T follicular helper cell (primary cell): Measurements from ENCODE around the gene COL9A3.

Source experiments
- DNase-seq: peaks from one replicate; pipeline ENCODE4 v3.0.0-alpha.2; 2020; ENCODE audit warnings: low read depth

COL9A3 gene

DNA sequence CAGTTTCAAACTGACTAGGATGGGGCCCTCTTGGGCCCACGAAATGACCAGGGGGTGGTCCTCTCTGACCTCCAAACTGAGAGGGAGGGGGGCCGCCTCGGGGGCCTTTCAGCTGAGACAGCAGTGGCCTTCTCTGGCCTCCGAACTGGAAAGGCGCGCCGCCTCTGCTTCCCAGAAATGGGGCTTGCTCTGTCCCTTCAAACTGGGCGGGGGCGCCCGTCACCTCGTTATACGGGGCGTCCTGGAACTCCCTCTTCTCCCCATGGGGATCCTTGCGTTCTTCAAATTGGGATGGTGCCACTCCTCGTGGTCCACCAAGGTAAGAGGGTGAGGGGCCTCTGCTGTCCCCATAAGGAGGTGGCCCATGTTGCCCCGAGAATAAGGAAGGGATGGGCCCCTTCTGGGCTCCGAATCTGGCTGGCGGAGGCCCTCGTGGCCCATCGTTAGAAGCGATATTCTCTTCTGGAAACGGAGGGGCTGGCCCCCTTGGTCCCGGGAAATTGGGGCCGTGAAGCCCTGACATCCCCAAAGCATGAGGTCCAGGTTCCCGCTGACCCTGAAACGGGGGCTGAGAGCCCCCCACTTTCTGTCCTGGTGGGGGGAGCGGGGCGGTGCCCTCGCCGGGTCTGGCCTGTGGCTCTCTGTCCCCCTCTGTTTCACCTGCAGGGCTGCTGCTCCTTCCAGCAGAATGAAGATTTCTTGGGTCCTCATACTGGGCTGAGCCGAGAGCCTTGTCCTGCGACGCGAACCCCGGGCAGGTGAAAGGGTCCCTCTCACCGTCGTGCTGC, 63.5 kb downstream of the COL9A3 start:
- DNase-seq = no peak

DNA sequence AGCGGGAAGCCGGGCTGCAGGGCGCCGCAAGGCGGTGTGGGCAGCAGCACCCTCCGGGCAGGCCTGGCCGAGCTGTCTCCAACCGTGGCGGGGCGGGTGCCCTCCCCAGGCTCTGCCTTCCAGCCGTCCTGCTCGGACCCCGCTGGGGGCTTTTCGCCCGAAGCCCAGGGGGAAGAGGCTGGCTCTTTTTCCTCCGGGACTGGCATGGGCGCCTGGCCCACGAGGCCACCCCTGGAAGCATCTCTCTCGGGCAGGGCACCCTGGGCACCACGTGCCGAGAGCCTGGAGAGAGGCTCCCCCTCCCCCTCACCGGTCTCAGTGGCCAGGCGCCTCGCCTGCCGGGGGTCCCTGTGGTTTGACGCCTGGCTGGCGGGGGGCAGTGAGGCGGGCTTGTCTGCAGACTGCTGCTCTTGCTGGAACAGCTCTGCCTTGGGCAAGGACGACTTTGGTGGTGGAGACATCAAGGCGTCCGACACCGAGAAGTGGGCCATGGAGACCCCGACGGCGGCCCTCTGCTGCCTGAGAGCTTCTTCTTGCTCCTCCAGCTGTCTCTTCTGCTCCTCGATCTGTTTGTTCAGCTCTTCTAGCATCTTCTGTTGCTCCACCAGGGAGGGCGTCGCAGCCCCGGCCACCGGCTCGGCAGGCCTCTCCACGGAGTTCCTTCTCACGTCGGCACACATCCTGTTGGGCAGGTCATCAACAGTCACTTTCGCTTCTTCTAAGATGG, 64.2 kb downstream of the COL9A3 start:
- DNase-seq = no peak

DNA sequence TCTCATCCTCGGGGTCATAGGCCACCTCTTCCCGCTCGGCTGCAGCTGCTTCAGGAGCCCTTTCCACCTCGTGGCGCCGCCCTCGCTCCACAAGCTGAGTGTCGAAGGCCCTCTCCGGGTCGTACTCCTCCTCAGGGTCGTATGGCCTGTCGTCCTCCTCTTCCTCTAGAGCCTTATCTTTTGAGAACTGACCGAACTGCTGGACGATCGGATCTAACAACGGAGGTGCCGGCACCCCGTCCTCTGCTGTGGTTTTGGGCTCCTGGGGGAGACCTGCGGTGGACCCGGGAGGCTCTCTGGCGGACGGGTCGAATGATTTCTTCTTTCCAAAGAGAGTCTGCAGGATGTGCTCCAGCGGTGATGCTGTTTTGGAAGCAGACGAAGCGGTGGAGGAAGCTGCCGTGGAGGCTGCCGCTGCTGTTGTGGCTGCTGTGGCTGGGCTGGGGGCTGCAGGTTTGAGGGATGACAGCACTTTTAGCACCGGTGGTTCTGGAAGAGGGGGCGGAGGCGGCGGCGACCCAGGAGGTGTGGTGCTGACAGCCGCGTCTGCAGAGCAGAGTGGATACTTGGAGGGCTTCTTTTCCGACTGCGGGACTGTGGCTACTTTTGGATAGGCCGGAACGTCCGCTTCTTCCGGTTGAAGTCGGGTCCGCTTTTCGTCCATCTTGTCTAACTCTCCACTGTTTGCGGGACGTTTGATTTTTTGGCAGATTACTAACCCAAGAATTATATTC, 65.0 kb downstream of the COL9A3 start:
- no peak for DNase-seq

DNA sequence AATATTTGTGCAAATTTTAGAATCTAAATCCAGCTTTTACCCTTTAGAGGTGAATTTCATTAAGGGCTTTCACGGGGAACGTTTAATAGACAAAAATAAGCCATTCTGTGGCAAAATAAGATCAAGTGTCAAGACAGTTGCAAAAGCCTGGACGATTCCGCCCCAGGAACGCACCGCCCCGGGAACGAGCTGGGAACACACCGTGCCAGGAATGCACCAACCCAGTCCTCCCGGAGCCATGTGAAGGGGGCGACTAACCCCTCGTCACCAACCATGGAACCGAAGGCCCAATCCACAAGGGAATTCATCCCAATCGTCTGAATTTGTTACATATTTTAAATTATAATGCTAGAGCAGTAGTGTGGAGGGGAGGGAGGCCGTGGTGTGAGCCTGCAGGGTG, 65.6 kb downstream of the COL9A3 start:
- DNase-seq = no peak

DNA sequence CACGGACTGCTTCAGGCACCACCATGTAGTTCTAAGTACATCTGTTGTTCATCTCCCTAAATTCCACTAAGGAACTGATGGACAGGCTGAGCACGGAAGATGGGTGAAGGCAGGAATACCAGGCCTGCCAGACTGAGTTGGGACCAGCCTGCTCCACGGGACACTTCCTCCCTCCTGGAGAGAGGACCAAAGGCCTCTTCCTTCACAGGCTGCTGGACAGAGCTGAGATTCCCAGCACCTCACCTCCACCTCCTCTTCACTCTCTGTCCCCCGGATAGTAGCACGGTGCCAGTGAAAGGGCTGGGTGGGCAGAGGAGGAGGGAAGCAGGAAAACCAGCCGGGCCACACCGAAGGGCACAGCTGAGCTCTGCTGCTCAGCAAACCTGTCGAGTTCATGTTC, 67.7 kb downstream of the COL9A3 start:
- no peak for DNase-seq

DNA sequence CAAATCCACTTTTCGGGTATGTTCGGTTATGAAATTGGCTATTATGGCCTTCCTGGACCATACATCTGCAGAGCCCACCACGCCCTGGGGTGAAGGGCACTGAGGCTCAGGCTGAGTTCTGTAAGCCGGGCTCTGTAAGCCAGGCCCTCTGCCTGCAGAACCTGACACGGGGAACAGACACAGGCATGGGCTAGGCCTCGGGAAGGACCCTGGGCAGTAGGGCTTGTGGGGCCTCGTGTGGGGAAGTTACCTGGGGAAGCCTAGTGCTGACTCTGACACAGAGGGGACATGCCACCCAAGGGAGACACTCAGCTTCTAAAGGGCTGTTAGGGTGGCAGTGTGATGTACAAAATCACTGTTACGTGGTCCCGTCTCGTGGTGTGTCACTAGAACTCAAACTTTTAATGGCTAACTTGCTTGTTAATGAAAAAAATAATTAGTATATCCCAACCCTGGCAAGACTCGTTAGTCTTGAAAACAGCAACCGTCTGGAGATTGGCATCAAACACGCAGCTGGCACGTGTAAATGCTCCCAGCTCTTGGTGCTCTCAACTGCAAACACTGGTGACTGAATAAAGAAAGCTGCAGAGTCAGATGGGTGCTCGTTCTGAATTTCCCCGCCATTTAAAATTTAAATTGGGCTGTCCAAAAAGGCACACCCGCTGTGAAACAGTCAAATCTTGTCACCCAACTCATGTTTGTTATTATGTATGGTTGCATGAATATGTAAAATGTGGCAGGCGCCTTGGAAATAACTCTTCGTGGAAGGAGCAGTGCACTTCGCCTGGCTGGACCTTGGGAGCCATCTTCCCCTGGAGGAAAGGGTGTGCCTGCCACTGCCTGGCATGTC, 68.4 kb downstream of the COL9A3 start:
- no peak for DNase-seq

DNA sequence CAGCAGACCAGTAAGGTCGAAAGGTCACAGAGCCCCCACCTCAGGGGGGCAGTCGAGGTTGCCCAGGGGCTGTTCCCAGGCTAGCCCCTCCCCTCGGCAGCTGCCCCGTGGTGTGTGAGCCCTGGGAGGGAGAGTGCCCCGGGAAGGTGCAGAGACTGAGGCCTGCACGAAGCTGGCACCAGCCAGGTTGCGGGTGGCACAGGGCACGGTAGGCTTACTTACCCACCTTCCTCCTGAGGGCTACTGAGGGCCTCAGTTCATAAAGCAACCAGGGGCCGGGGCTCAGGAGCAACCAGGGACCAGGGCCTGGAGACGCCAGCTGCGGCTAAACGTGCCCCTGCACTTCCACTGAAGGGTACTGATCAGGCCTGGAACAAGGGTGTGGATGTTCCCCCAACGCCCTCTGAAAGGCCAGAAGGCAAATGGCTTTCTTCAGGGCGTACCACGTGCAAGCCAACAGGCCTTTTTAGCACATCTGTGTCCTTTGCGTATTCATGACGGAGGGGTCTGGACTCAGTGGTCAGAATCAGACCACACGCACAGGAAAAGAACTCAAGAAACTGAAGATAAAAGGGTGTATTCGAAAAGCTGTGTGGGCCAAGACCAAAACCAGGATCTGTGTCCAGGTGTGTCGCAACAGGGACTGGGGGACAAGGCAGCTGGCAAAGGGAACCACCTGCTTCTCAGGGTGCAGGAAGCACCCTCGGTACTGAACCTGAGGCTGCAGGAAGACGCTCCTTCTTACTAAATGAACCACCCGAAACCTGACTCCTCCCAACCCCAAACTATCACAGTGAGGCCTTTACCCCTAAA, 69.3 kb downstream of the COL9A3 start:
- DNase-seq = no peak

DNA sequence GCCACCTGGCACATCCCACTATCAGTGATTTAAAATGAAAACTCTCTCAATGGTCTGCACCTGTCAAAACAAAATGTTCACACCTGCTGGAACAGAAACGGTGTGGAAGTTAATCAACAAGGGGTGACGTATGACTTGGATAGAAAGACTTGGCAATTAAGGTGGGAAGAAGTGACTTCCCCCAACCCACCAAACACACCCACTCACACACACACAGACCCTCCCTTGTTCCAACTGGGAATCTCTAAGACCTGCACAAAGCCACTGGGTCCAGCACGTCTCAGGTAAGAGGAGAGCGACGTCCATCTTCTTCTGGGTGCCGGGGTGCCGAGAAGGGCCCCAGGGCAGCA, 69.8 kb downstream of the COL9A3 start:
- no peak for DNase-seq

DNA sequence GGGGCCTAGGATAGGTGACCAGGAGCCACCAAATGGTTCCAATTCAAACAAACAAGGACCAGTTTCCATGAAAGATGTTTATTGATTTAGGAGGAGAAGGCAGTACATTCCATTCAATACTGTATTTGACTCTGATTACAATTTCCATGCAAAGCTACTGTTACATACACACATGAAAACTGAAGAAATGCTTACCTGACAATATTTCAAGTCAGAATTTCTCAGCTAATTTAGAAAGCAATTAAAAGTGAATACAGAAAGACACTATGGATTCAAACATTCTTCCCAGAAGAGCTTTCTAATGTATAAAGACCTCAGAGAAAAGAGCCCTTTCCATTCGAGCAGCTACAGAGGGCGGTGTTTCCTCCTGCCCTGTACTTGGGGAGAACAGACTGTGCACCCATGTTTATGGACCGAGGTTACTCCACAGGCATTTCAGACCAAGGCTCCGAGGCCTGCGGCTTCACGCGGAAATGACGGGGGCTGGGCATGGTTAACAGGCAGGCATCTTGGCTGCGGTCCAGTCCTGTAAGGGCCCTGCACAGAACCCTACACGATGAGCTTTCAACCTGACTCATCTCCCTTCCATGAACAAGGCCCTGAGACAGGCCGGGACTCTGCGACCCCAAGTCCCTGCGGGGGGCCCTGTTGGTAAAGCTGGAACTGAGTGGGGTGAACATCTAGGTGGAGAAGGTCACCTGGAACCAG, 70.5 kb downstream of the COL9A3 start:
- DNase-seq = no peak

DNA sequence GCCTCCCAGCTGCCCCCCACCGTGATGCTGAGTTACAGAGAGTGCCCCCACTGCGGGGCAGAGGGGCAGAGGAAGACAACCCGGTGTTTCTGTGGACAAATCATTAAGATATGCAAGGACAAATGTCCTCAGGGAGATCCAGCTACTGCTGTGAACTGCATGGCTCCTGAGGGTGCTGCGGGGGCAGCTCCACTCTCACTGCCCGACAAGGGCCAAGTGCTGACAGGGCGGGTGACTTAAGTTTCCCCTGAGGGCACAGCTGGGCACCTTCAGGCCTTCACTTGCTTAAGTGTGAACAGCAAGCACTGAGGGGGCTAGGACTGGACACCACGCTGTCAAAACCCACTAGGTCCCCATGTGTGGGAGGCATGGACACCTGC, 71.0 kb downstream of the COL9A3 start:
- no peak for DNase-seq

DNA sequence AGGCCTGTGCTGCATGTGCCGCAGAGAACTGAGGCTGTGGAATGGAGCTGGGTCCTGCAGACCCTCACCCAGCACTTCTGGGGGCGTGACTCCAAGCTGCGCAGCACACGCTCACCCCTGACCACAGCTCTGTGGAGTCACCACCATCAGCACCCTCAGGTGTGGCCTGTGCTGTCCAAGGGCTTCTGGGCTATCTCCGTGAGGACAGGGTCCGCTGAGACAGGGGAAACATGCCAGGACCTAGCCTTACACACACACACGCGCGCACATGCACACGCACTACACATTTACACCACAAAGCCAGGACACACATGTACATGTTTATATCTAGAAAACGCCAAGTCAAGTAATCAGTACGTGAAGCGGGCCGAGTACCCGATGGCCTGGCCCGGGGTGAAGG, 71.6 kb downstream of the COL9A3 start:
- DNase-seq = no peak

DNA sequence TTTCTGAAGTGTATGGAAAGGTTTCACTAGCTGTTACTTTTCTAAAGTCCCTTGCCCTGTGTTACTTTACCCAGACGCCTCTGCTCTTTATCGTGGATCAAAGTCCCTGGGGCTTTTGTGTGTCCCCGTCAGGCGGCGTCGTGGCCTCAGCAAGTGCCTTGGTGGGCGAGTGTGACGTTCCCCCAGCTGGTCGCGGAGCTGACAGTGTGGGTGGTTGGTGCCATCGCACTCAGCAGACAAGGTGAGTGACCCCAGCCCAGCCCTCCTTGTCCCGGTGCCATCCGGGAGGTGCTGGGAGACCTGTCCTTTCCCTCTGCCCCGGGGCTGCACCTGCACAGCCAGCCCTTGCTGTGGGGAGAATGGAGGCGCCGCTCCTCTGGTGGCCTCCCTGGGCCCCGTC, 72.1 kb downstream of the COL9A3 start:
- no peak for DNase-seq

DNA sequence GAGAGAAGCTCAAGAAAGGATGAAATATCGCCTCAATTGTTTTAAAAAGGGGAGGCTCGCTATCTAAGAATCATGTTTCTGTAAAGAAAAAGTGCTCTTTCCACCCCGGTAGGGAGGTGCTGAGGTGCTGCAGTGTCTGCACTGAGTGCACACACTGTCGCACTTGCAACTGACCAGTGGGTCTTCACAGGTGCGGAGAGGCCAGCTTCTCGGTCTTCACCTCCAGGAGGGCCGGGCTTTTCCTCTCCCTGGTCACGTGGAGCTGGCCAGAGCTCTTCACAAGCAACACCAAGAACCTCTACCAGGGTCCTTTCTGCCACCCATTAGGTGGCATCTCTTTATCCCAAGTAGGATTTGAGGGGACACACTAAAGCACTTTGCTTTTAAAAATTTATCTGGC, 72.6 kb downstream of the COL9A3 start:
- DNase-seq = no peak

DNA sequence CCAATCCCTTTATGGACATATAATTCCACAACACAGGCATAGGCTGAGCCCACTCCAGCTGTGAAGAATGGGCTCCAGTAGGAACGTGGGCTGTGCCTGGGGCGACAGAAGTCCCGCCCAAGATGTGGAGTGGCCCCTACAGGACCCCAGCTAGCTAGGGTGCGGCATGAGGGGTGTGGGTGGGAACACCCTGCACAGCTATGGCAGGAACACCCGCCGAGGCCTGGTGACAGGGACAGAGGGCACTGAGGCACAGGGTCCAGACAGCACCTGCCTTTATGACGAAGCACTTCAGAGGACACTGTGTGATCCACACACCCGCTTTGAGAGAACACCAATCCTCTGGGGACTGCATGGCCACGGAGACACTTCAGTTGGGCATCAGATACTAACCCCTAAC, 73.0 kb downstream of the COL9A3 start:
- no peak for DNase-seq

DNA sequence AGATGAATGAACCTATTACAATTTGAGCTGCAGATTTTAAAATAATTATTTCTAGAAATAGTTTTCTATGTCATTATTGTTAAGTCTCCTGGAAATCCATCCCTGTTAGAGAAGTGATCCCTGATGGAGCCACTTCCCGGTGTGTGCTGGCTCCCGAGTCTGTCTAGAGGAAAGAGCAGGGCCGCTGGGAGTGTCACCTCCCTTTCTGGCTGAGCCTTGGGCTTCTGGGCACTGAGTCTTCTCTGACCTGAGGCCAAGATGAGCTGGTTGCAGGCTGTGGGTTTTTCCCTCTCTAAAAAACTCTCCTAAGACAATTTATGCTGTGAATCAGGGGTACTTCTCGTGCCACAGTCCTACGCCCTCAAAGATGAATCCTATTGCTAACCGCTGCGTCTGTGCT, 73.6 kb downstream of the COL9A3 start:
- DNase-seq = no peak
